Osteoblast (primary cell): ENCODE measurements around the gene DCHS1. TPM values are rescaled to one million over a fixed set of nuclear protein-coding genes. Genes with fewer than 3 reads are reported as not detected.
"Not testable (repeated sequence)": the region's sequence is repeated elsewhere in the genome, so short reads cannot be mapped to it uniquely, and the experiment has no call there.

ENCODE experiments used
- DNase-seq: peaks from one replicate; pipeline ENCODE4 v3.0.0; 2011; ENCODE audit warnings: low spot score, mixed read lengths; ENCODE audit not compliant: insufficient read length; ENCODE audit errors: missing footprints
- H2AFZ ChIP-seq: 2 replicates; pipeline ENCODE4 v1.6.0; 2011; ENCODE audit warnings: mild to moderate bottlenecking, low read length
- H3K27ac ChIP-seq: 2 replicates; pipeline ENCODE4 v1.5.1; 2011; ENCODE audit warnings: mild to moderate bottlenecking, low read depth, low read length, moderate library complexity
- H3K27me3 ChIP-seq: 2 replicates; pipeline ENCODE4 v1.6.0; 2012; ENCODE audit warnings: mild to moderate bottlenecking, control low read depth, inconsistent platforms, low read length, moderate library complexity; ENCODE audit not compliant: insufficient read depth
- H3K36me3 ChIP-seq: 2 replicates; pipeline ENCODE4 v1.5.1; 2011; ENCODE audit warnings: mild to moderate bottlenecking, low read length, control low read depth, moderate library complexity; ENCODE audit not compliant: insufficient read depth
- H3K4me1 ChIP-seq: 2 replicates; pipeline ENCODE4 v1.5.1; 2011; ENCODE audit warnings: mild to moderate bottlenecking, low read length, control low read depth, moderate library complexity; ENCODE audit not compliant: insufficient read depth
- H3K4me2 ChIP-seq: 2 replicates; pipeline ENCODE4 v1.6.0; 2011; ENCODE audit warnings: mild to moderate bottlenecking, low read length; ENCODE audit not compliant: insufficient read depth
- H3K4me3 ChIP-seq: fragments of 200-600 bp; sonication (generic); 3 replicates; pipeline ENCODE4 v1.5.1; 2012; ENCODE audit warnings: mild to moderate bottlenecking, low read length, inconsistent platforms; ENCODE audit not compliant: insufficient read depth
- H3K79me2 ChIP-seq: 2 replicates; pipeline ENCODE4 v1.6.0; 2012; ENCODE audit warnings: mild to moderate bottlenecking, low read length, control low read depth, inconsistent platforms; ENCODE audit not compliant: insufficient read depth
- H3K9me3 ChIP-seq: 2 replicates; pipeline ENCODE4 v1.5.1; 2011; ENCODE audit warnings: low read depth, low read length, control low read depth
- H4K20me1 ChIP-seq: 2 replicates; pipeline ENCODE4 v1.6.0; 2012; ENCODE audit warnings: mild to moderate bottlenecking, low read length, control low read depth; ENCODE audit not compliant: insufficient read depth
- total RNA-seq: library from RNA; depleted of rRNA; stranded (reverse); fragments of >200 nt; gene quantifications from 2 replicates; pipeline ENCODE4 v1.2.3, GENCODE V29; 2012
- TF ChIP-seq, protein P1 (sequence below): IDR thresholded peaks from 2 replicates; pipeline ENCODE4 v1.5.1; 2011; ENCODE audit warnings: mild to moderate bottlenecking, low read depth, low read length, moderate library complexity; ENCODE audit errors: extremely low read depth

DCHS1 gene
- total RNA-seq, 1 donor, result 1.1 TPM

DNA sequence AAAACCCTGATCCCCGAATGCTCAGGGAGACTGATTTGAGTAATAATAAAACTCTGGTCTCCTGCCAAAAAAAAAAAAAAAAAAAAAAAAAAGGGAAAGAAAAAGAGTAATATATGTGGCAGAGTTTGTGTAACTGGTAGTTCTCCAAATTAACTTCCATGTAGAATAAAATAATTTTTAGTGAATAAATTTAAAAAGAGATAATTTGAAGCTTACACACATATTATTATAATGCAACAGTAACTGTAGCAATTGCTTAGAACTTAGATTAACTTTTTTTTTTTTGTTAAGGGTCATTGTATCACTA, 38.6 kb upstream of the DCHS1 start:
- H2AFZ ChIP-seq, result no peak overlapping the region
- no peak overlapping the region for H3K4me2 ChIP-seq
- no peaks in the 10 kb centered on the region for H3K36me3 ChIP-seq
- TF ChIP-seq, protein P1, sequence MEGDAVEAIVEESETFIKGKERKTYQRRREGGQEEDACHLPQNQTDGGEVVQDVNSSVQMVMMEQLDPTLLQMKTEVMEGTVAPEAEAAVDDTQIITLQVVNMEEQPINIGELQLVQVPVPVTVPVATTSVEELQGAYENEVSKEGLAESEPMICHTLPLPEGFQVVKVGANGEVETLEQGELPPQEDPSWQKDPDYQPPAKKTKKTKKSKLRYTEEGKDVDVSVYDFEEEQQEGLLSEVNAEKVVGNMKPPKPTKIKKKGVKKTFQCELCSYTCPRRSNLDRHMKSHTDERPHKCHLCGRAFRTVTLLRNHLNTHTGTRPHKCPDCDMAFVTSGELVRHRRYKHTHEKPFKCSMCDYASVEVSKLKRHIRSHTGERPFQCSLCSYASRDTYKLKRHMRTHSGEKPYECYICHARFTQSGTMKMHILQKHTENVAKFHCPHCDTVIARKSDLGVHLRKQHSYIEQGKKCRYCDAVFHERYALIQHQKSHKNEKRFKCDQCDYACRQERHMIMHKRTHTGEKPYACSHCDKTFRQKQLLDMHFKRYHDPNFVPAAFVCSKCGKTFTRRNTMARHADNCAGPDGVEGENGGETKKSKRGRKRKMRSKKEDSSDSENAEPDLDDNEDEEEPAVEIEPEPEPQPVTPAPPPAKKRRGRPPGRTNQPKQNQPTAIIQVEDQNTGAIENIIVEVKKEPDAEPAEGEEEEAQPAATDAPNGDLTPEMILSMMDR, result no peak
- no peaks in the 10 kb centered on the region for H3K9me3 ChIP-seq
- H3K4me1 ChIP-seq, result peaks cover 34% of the 10 kb centered on the region
- H4K20me1 ChIP-seq, result no peaks in the 10 kb centered on the region
- no peak overlapping the region for H3K4me3 ChIP-seq
- no peaks in the 10 kb centered on the region for H3K27me3 ChIP-seq
- DNase-seq, result no peak
- H3K27ac ChIP-seq, result peak overlapping the region; percentile 64
- no peaks in the 10 kb centered on the region for H3K79me2 ChIP-seq

DNA sequence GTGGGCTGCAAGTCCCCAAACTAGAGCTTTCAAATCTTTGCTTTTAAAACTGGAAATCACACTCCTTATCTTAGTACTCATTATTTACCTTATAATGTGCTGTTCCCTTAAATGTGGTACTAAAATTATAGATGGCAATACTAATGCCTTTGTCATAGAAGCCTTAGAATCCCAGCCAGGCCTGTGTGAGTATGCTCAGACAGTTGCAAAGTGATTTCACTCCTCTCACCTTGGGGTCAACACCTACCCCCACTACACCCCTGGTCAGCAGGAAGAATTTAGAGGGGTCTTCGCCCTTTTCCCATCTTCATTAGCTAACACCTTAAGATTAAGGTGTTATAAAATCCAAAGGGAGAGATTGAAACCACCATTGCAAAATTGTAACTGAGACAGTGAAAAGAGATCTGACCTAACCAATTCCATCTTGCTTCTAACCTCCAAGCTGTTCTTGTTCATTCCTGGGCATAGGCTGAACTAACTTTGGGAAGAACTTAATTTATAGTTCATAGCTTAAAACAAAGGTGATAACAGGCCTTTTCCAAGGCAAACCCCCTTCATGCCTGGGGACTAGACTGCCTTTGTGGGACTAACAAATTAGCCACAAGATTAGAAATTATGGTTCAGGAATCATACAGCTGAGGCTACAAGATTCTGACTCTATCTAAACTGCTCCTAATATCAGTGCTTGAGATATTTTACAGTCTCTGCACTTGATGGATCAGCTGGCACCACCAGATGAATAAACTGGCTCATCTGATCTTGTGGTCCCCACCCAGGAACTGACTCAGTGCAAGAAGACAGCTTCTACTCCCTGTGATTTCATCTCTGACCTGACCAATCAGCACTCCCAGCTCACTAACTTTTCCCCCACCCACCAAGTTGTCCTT, 38.0 kb upstream of the DCHS1 start:
- H2AFZ ChIP-seq, result peak overlapping the region; percentile 66
- TF ChIP-seq, protein P1, result no peak
- DNase-seq, result no peak

DNA sequence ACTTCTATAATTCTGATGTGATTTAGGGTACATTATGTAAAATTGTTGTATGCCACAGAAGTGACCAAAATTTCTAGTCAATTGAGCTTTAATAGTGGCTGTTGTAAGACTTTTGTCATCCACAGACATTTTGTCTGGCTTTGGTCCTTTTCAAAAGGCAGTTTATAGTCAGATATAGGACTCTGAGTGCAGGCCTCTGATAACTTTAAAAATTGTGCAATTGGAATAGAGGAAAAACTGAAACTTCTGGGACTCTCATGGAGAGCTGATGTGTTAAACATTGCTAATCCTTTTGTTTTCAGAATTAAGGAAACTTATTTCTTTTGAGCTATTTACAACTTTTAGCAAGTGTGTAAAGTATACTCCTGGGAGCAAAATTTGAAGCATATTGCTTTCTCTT, 36.5 kb upstream of the DCHS1 start:
- H3K27ac ChIP-seq, result no peak overlapping the region
- H3K36me3 ChIP-seq, result no peaks in the 10 kb centered on the region
- DNase-seq, result no peak
- peaks cover 34% of the 10 kb centered on the region for H3K4me1 ChIP-seq
- no peak overlapping the region for H3K4me2 ChIP-seq
- H3K9me3 ChIP-seq, result no peaks in the 10 kb centered on the region
- peak overlapping the region; percentile 59 for H2AFZ ChIP-seq
- no peak overlapping the region for H3K4me3 ChIP-seq
- H3K79me2 ChIP-seq, result no peaks in the 10 kb centered on the region
- H3K27me3 ChIP-seq, result no peaks in the 10 kb centered on the region
- TF ChIP-seq, protein P1, result no peak
- no peaks in the 10 kb centered on the region for H4K20me1 ChIP-seq

More for the DNA sequence above, 38.0 kb upstream of the DCHS1 start:
- Histone ChIP-seq H3K9me3 (no peaks in the 10 kb centered on the region), H3K4me2 (peak overlapping the region; percentile 28), H3K79me2 (no peaks in the 10 kb centered on the region), H3K4me3 (no peak overlapping the region), H4K20me1 (no peaks in the 10 kb centered on the region), H3K27me3 (no peaks in the 10 kb centered on the region), H3K27ac (peak overlapping the region; percentile 64), H3K4me1 (peaks cover 34% of the 10 kb centered on the region), H3K36me3 (no peaks in the 10 kb centered on the region)

DNA sequence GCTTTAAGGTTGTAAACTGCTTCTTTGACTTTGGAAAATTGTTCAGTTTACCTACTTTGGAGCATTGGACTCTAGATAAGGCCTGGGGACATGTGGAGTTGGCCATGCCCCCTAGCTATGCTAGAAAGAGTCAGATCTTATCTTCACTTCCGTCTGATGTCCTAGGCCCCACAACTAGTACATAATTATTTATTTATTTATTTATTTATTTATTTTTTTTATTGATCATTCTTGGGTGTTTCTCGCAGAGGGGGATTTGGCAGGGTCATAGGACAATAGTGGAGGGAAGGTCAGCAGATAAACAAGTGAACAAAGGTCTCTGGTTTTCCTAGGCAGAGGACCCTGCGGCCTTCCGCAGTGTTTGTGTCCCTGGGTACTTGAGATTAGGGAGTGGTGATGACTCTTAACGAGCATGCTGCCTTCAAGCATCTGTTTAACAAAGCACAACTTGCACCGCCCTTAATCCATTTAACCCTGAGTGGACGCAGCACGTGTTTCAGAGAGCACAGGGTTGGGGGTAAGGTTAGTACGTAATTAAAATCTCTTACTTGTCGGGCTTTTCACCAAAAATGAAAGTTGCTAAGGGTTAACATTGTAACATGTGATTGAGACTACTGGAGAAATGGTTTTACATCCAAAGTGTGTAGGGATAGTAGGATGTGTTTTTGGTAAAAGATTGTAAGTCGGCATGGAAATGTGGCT, 35.0 kb upstream of the DCHS1 start:
- not testable (repeated sequence) for DNase-seq, H2AFZ ChIP-seq

More for the DNA sequence above, 35.0 kb upstream of the DCHS1 start:
- H3K4me2 ChIP-seq, H3K27ac ChIP-seq, H3K9me3 ChIP-seq, H4K20me1 ChIP-seq, H3K27me3 ChIP-seq, H3K79me2 ChIP-seq, H3K4me3 ChIP-seq, H3K36me3 ChIP-seq: not testable (repeated sequence)
- peaks cover 24% of the 10 kb centered on the region for H3K4me1 ChIP-seq
